Jurkat, Clone E6-1 (cell line): ENCODE measurements around the gene ANKRD7. TPM values are rescaled to one million over a fixed set of nuclear protein-coding genes. Genes with fewer than 3 reads are reported as not detected.

Experiments
- DNase-seq: peaks from one replicate; pipeline ENCODE4 v3.0.0-alpha.2; 2011; ENCODE audit warnings: low read depth, low spot score
- H3K4me3 ChIP-seq: 2 replicates; pipeline ENCODE4 v1.5.1; 2011; ENCODE audit warnings: mild to moderate bottlenecking, low read length, control low read depth, moderate library complexity
- polyA plus RNA-seq: library from polyadenylated mRNA; unstranded; fragments of >200 nt; gene quantifications from one replicate; pipeline ENCODE4 v1.2.1, GENCODE V29; 2012; ENCODE audit warnings: missing spikeins; ENCODE audit not compliant: insufficient read length, insufficient read depth

ANKRD7 gene, protein sequence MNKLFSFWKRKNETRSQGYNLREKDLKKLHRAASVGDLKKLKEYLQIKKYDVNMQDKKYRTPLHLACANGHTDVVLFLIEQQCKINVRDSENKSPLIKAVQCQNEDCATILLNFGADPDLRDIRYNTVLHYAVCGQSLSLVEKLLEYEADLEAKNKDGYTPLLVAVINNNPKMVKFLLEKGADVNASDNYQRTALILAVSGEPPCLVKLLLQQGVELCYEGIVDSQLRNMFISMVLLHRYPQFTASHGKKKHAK
- polyA plus RNA-seq: 2.7 TPM

DNA sequence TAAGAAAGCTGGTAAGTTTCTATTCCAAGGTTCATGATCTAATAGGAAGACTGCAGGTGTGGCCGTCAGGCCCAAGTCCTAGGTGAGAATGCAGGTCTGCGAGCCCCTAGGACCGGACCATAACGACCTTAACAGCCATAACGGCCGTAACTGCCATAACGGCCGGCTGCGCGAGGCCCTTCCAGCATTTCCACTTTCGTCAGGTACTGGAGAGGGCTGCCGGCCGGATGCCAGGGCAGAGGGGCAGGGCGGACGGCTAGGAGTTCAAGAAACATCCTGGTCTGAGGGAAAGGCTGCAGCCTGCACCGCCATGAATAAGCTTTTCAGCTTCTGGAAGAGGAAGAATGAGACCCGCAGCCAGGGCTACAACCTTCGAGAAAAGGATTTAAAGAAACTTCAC, at the start of gene ANKRD7:
Gene ANKRD7 (plus strand): TSS at position 184 of the 400 bp plus-strand sequence. CDS start 127 bp downstream, at position 311.
- no peak within 1 kb of the TSS for H3K4me3 ChIP-seq
- DNase-seq: no peak

DNA sequence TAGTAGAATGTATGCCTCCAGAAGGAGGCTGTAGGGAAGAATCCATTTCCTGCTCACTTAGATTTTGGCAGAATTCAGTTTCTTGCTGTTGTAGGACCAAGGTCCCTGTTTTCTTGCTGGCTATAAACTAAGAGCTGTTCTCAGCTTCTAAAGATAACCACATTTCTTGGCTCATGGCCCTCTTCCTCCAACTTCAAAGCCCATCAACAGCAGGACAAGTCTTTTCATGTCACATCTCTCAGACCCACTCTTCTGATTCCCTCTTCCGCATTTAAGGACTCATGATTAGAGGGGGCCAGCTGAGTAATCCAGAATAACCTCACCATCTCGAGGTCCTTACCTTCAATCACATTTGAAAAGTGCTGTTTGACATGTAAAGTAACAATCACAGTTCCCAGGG, 48.8 kb upstream of the ANKRD7 start:
- no peak for DNase-seq
- no peak overlapping the region for H3K4me3 ChIP-seq

DNA sequence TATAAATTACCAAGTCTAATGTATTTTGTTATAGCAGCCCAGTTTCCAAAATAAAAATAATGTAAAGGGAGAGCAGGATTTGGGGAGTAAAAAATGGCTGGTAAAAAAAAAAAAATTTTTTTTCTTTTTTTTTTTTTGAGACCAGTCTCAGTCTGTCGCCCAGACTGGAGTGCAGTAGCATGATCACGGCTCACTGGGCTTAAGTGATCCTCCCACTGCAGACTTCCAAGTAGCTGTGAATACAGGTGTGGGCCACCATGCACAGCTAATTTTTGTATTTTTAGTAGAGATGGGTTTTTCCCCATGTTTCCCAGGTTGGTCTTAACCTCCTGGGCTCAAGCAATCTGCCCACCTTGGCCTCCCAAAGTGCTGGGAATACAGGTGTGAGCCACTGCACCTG, 45.3 kb upstream of the ANKRD7 start:
- no peak overlapping the region for H3K4me3 ChIP-seq
- DNase-seq: no peak

DNA sequence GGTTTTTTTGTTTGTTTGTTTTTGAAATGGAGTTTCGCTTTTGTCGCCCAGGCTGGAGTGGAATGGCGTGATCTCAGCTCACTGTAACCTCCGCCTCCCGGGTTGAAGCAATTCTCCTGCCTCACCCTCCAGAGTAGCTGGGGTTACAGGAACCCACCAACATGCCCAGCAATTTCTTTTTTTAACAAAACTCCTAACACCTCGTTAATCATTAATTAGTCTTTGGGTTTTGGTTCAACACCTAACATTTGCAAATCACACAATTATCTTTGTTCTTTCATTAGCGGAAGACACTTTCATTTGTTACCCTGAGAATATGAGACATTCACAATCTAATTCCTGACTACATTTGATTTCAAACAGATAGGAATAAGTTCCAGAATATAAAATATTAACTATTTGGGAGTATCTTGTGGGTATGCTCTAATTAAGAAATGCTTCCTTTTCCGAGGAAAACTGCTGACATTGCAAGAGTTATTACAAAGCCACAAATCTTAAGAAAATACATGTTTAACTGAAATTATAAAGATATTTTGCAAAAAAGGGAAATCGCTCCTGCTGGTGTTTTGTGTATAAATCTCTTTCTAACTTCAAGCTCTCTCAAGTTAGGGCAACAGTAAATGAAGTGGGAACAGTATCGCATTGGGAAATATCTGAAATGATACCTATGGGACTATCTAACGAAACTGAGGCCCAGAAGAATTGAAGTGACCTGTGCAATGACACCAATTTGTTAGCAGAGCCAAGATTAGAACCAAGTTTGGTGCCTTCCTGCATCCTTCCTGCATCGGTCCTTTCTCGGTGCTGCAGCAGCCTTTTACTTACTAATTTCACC, 41.7 kb upstream of the ANKRD7 start:
- DNase-seq: no peak
- H3K4me3 ChIP-seq: peak overlapping the region; percentile 70

DNA sequence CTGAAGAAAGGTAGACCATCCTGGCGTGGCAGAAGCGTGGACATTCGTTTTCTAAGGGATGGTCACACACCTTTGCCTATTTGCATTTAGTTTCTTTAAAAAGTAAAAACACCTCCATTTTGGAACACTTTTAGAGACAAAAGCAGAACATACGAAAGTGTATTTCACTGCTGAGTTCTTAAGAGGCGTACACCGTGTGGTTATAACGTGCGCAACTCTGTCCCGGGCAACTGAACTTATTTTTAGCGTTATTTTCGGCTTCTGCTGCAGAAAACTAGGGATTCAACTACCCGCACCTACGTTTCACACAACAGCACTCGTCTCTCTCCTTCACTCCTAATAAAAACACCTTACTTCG, 41.1 kb upstream of the ANKRD7 start:
- DNase-seq: no peak
- H3K4me3 ChIP-seq: peak overlapping the region; percentile 70

DNA sequence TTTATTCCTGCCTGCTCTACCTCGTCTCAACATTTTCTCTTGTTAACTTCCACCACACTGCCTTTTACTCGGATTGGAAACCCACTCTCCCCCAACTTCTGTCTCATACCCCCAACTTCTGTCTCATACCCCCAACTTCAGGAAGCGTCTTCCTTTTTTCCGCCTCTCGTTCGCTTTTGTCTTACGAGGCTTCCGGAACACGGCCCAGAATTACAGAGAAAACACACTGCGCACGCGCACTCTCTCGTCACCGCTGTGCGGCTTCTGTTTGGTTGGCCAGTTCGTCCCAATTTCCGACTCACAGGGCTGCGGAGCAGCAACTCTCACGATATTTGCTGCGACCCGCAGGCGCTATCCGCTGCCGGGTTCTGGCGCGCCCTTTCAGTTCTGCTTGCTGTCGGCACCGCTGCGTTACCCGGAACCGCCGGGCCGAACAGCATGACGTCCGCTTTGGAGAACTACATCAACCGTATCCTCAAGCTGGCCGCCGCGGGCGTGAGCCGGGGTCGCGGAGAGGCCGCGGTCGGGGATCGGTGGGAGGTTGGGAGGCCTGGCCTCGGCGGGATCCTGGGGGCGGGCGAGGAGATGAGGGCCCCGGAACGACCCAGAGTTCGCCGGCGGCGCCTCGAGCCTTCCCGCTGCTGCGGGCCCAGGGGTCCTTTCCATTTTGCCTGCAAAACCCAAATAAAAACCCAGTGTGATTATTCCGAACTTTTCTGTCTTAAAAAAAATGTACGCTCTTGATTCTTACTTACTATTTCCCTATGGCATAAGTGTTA, 40.5 kb upstream of the ANKRD7 start, which contains the start of gene LSM8:
Gene LSM8 (plus strand): TSS at position 379 of the 779 bp plus-strand sequence. CDS start 60 bp downstream, at position 439.
- H3K4me3 ChIP-seq: peak within 1 kb of the TSS; percentile 70
- DNase-seq: peak; percentile 98

DNA sequence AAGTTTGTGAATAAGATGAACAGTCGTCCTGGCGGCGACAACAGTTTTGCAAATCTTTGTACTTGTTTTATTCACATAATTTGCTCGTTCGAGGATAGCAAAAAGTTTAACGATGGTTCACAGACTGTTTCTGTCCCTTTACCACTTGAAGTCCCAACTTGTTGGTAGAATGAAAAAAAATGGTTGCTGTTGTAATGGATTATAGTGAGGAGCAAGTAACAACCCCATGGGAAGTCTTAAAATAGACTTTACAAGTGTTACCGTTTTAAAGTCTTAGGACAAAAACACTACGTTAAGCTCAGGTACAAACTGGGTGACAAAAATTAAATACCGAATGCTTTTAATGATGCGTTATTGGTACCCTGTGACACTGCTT, 40.0 kb upstream of the ANKRD7 start:
- H3K4me3 ChIP-seq: peak overlapping the region; percentile 70
- peak; percentile 7 for DNase-seq

DNA sequence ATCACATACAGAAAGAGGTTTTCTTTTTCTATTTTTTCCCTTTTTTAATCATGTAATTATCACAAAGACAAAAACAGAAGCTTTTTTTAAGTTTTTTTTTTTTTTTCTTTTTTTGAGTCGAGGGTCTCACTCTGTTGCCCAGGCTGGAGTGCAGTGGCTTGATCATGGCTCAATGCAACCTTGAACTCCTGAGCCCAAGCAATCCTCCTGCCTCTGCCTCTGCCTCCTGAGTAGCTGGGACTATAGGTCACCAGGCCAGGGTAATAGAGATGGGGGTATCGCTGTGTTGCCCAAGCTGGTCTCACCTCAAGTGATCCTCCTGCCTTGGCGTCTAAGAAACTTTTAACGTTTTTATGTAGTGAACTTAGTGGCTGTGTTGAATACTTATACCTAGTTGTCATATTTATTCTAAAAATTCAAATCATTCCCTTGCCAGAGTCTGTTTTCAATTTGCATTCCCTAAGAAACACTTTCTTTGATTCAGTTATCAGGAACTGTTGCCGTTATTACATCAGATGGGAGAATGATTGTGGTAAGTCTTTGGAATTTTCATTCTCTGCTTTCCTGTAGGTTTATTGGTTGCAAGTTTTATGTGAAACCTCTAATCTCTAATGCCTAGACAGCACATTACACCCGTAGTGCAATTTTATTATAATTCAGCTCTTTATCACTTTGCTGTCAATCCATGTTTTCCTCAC, 39.2 kb upstream of the ANKRD7 start:
- H3K4me3 ChIP-seq: peak overlapping the region; percentile 70
- no peak for DNase-seq

DNA sequence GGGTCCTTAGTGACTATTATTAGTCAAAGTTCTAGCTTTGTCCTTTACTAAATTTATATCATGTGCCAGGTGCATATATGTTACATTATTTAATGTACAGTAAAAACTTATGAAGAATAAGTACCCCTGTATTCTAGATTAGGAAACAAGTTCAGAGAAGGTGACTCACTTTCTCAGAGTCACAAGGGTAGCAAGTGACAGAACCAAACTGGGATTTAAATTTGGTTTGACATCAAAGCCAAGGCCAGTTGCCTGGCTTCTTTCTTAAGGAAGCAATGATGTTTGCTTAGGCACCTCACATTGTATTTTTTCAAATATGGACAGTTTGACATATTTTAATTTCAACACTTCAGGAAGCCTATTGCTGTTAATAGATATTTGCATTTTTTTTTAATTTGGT, 38.0 kb upstream of the ANKRD7 start:
- no peak for DNase-seq

DNA sequence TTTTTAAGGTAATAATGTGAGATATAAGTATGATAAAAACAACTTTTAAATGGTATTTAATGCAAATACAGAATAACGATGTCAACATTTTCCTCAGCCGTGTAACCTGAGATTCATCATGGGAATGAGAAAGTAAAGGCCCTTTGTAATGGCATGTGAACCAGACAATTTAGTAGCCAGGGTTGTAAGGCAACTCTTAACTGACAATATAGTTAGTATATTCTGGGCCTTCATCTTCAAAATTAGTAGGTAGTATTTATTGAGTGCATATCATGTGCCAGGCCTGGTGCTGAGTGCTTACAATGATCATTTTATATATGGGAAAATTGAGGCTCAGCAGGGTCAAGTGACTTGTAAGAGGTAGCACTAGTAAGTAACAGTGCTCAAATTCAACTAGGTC, 29.9 kb upstream of the ANKRD7 start:
- no peak overlapping the region for H3K4me3 ChIP-seq
- no peak for DNase-seq

More for the DNA sequence above, 38.0 kb upstream of the ANKRD7 start:
- H3K4me3 ChIP-seq: no peak overlapping the region

DNA sequence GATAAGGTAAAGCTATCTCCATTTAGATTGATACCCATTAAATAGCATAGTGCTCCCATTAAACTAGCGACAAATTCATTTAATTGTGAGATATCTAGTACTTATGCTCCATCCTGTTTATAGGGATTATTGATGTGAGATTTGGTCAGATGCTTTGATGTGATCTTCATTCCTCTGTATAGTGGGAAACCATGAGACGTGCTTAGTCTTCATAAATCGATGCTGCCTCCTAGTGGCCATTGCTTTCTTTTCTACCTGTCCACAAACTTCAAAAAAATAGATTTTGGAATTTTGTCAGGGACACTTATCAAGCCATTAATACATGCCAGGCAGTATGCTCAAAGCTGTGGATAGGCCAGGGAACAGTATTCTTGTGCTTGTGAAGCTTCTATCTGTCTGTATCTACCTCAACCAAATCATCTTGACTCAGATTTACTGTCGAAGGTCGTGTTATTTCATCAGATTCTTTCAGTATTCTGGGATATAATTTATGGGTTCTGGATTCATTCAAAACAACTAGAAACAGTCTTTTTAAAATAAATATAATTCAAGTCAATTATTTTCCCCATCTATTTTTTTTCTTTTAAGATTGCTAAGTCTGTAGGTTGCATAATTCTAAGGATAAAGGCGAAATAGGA, 28.5 kb upstream of the ANKRD7 start:
- DNase-seq: peak; percentile 65

DNA sequence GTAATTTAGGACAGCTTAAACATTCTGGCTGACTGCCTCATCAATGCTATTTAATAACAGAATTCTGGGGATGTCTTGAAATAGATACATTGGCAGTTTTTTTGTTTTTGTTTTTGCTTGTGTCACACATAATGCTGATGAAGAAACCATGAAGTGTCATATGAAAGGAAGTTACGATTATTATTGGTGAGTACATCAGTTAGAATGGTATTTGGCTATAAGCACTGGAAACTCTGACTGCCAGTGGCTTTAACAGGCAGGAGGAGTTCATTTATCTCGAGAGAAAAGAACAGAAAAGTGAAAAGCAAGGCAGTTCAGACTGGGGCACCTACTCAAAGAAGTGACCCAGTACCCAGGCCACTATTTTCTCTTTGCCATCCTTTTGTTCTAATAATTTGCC, 22.4 kb upstream of the ANKRD7 start:
- no peak overlapping the region for H3K4me3 ChIP-seq
- no peak for DNase-seq

More for the DNA sequence above, 28.5 kb upstream of the ANKRD7 start:
- no peak overlapping the region for H3K4me3 ChIP-seq

DNA sequence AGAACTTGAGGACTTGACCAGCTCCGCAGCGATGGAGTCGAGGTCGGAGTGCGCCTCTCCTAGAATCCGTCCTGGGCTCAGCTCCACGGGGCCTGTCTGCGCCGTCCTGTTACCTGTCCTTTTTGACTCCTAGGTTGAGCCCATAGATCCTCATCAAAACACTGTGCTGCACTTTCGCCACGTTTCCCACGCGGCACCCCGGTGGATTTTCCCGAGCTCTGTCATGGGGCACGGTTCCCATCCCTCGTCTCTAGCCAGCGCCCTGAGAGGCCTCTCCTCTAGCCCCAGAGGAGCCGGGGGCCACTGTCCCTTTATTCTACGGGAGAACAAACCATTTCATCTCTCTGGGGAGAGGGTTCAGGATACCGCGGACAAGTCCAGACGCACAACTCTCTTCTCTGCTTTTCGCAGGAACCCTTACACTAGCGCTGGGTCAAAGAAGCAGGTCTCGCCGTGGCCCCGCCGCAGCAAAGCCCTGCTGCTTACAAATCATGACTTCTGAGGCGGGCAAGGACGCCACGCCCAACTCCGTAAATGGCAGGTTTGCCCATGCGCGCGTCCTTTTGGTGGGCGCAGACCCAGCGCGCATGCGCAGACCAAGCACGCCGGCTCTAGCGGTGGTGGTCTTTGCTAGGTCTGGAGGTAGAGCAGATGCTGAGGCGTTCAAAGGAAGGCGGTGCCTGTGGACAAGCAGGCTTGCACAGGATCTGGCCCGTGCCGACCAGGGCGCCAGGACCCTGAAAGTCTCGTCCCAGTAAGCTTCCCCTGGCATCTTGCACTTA, 10.3 kb upstream of the ANKRD7 start:
- peak overlapping the region; percentile 78 for H3K4me3 ChIP-seq
- peak; percentile 91 for DNase-seq

DNA sequence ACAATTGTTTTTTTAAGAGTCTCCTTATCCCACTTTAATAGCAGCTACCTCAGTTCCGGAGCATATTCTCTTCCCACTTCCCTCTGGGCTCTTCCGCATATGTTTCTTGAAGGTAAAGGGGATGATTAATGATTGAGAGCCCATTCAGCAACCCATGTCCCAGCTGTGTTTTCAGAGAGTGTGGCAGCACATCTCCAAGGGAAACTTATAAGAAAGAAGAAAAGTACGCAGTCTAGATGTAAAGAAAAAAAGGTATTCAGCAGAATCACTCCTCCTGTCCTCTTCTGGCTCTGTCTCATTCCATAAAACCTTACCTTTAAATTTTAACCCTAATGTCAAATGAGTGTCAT, 9.7 kb upstream of the ANKRD7 start:
- H3K4me3 ChIP-seq: peak overlapping the region; percentile 78
- no peak for DNase-seq

DNA sequence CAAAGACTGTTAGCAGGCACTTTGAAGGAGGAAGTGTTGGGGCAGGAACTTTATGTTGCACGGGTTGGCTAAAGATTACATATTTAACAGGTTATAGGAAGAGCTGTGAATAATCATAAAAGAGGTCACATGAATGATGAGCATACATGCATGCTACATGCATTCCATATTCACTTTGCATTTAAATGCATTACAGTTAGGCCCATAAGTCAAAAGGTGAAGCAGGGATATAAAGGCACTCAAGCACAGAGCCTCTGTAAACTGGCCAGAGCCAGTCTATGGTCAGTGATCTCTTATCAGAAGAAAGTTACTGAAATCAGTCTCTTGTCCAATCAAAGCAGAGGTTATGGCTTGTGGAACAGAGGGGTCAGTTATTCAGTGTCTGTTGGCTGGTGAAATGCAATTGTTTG, 7.3 kb upstream of the ANKRD7 start:
- H3K4me3 ChIP-seq: no peak overlapping the region
- DNase-seq: no peak

DNA sequence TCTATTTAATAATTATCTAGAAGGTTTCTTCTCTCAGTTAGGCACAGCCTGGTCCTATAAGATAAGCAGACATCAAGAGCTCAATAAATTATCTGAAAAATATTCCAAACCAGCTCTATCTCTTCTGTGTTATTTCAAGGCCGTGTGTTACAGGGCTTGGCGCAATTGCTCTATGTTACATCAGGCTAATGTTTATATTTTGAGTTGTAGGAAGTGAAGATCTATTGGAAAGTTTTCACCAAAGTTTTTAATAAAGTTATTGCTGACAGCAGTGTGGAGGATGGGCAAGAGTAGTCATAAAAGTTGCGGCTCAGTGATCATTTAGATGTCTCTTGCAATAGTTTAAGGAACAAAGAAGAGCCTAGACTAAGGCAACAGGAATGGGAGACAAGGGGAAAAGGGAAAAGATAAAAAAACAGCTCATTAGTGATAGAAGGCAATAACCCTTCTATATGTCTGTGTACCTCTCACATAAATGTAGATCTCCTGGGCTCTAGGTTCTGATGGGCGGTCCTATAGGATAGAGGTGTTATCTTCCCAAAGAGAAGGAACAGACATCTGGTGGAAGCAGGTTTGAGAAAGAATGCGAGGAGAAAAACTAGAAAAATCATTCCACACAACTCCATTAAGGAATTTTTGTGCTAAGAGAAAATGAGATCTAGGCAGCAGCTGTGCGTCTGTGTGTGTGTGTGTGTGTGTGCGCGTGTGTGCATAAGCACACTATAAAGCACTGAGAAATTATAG, 5.9 kb upstream of the ANKRD7 start:
- no peak for DNase-seq
- H3K4me3 ChIP-seq: no peak overlapping the region

DNA sequence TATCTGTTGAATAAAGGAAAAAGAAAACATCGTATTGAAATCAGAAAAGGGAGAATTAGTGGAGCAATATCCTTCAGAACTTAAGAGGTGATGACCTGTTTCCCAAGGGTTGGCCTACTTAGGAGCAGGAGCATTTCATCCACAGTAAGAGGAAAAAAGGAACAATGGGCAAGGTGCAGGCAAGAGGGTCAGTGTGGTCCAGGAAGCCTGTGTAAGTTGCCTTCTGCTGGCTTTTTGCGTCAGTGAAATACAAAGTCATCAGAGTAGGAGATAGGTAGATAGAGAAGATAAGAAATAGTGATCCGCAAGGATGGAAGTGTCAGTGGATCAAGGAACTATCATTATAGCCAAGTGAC, 5.4 kb upstream of the ANKRD7 start:
- no peak for DNase-seq
- no peak overlapping the region for H3K4me3 ChIP-seq
